IPS-NIHi11 (cell line): ENCODE data around the gene HAPLN1.
A peak's percentile ranks its signal among the peaks of the same experiment; 100 is the strongest.
"Not testable (repeated sequence)": the region's sequence is repeated elsewhere in the genome, so short reads cannot be mapped to it uniquely, and the experiment has no call there.

Experiments used
- DNase-seq: peaks from one replicate; pipeline ENCODE4 v3.0.0; 2012; ENCODE audit warnings: mixed read lengths, low spot score

Gene HAPLN1

DNA sequence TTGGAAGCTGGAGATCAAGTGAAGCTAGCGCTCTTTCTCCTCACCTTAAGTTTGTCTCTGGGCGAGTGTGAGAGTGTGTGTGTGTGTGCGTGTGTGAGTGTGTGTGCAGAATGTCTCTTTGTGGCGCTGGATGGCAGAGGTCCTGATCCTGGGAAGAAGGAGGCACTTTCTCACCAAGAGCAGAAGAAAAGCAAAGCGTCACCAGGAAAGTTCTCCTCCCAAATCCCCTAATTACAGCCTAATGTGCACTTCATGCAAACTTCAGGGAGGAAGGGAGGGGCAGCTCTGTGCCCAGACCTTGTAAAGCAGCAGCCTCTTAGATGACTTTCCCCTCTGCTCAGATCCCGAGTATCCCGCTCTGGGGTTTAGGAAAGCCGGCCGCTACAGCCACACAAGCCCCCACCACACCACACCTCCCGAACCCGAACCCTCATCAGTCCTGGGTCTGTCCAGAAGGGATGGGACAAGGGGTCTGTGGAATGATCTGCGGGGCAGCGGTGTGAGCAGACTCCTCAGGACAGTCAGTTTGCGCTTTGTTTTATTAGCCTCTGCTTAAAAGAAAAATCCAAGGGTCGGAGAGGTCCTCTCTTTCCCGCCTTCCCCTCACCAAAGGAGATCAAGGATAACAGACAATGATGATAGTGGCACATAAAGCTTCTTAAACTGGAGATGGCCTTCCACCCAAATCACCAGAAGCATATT is at the start of gene HAPLN1:
Gene HAPLN1, minus strand, starts transcription at position 20 of the 702 bp plus-strand sequence. CDS start 47,332 bp downstream, outside the sequence.
- peak; percentile 48 for DNase-seq

DNA sequence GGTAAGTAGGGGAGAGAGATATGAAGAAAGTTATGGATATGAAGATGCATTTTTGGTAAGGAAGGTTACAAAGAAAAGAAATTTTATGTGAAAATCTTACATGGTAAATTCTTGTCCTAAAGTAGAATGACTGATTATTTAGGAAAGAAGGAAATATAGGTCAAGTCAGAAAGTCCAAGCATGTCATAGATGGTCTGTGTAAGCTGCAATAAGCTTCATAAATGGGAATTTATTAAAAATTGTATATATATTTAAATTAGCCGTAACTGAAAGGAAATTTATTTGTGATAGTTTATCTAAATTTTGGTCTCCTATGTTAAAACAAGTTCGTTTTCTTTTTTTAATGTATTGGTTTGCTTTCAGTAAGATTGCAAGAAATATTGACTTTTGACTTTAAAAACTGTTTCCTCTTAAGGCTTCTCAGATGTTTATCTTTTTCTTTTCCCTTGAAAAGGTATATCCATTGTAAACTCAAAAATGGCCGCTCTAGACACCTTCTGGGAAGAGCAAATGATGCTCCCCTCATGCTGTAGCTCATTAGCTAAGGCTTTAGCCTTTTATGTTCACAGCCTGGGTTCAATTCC is 46.8 kb upstream of the HAPLN1 start:
- no peak for DNase-seq

DNA sequence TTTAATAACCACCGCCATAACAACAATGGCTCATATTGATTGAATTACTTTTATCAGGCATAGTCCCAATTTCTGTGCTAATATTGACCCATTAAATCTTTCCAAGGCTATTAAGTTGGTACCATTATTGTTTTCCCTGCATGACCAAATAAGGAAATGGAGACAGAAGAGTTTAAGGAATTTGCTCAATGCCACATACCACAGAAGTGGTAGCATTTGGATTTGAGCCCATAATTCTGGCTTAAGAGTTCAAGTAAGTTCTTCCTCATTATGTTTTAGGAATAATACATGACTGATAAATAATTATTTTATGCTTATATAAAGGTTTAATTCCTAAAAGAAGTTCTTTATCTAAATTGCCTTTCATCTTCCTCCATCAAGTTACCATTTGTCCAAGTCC is 43.4 kb upstream of the HAPLN1 start:
- DNase-seq, result no peak

DNA sequence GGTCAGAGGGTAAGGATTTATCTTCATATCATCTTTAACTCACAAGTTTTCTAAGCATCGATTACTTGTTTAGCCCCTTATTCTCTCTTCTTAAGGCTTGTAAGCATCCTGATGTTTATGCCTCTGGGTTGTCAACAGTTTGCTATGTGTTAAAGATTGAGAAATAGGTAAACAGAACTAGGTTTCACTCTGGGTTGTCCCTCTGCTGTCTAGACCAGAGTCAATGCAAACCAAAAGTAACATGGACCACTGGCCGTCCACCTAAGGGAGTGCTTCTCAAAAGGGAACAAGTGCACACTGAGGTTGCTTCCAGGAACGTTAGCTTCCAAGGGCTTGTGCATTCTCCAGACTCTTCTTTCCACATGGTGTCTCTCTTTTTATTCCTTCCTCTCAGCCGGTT is 39.9 kb upstream of the HAPLN1 start:
- DNase-seq, result no peak

DNA sequence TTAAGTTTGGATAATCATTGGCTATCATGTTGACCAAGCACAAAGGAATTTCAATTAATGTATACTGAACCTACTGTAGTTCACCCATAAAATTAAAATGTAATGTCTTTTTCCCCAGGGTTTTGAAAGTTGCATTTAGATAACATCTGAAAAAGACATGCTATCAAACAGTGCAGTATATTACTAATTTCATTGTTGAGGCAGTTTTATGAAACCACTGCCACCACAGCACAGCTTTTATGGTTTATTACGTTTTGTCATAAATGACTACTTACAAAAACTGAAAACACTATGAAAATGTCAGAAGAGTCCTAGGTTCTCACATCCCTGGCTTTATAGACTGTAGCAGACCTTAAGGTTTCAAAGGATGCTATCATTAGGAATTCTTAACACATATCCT is 32.0 kb upstream of the HAPLN1 start:
- DNase-seq, result no peak

DNA sequence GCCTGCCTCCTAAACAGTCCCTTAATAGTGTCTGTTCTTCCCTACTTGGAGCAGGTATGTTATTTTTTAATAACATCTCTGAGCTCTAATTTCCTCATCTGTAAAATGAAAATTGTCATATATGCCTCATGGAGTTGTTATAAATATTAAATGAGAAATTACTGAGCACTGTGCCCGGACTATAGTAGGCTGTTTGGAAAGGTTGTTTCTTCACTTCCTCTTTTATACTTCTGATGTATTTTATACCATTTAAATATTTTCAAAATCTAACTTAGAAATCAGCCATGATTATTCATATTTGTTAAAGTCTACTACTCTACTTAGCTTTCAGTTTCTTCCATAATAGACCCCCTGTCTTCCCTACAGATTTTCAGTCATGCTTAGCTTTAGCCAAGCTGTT is 30.5 kb upstream of the HAPLN1 start:
- no peak for DNase-seq

DNA sequence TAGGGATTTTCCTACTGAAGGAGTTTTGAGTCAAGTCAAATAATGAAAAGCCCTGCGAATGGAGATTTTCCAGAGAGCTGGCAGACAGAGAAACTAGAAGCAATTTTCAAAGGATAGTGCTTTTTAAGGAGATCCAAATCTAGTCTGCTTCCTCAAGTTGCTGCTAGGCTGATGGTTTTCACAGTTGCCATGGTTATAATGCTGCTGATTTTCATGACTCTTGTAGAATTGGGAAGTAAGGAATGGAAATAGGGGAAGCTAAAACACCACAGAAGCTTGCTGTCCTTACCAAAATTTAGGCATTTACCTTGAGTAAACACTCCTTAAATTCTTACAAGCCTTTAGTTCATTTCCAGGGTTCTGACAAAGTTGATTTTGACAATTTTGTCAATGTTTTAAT is 30.1 kb upstream of the HAPLN1 start:
- no peak for DNase-seq

DNA sequence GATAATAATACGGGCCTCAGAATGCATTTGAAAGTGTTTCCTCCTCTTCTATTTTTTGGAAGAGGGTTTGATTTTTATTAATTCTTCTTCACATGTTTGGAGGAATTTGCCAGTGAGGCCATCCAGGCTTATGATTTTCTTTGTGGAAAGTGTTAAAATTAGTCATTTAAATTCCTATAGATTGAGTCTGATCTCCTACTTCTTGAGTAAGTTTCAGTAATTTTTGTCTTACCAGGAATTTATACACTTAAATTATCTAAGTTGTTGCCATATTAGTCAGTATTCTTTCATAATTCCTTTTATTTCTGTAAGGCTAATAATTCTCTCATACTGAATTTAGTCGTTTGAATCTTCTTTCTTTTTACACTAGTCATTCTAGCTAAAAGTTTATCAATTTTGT is 25.2 kb upstream of the HAPLN1 start:
- no peak for DNase-seq

DNA sequence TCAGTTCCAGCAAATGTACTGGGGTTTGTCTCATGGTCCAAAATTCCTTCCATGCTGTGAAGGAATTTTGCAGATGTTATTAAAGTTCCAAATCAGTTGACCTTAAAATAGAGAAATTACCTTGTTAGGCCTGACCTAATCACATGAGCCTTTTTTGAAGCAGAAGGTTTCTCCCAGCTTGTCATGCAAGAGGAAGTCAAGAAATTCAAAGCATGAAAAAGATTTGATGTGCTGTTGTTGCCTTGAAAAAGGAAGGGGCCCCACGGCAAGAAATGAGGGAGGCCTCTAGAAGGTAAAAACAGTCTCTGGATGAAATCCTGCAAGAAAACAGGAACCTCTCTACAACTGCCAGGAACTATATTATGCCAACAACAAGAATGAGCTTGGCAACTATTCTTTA is 24.2 kb upstream of the HAPLN1 start:
- DNase-seq, result no peak

DNA sequence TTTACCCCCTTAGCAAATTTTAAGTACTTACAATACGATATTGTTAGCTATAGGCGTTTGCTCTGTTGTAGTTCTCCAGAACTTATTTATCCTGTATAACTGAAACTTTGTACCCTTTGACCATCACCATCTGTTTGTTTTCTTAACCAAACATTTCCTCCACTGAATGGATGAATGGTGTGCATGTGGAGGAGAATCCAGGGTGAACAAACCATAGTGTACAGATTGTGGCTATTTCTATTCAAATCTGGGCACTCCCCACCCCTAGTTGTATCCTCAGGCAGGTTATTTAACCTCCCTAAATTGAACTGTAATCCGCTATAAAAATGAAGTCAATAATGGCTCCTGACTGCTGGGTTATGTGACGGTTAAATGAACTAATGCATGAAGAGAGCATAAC is 21.4 kb upstream of the HAPLN1 start:
- DNase-seq, result no peak

DNA sequence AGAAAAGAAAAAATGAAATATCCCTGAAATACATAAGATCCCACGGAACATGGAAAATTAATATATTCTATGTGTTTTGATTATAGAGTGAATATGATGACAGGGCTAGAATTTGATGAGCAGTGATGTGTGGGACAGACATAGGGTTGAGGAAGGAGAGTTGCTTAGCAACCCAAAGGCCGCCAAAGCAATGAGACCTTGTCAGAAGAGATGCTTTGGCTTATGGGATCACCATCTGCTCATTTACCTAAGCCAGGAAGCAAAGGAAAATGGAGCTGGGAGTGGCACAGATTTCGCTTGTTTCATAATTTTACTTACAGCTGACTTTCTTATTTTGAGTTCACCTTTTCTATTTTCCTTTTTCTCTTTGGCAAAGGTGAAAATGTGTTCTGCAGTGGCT is 20.9 kb upstream of the HAPLN1 start:
- DNase-seq, result no peak

DNA sequence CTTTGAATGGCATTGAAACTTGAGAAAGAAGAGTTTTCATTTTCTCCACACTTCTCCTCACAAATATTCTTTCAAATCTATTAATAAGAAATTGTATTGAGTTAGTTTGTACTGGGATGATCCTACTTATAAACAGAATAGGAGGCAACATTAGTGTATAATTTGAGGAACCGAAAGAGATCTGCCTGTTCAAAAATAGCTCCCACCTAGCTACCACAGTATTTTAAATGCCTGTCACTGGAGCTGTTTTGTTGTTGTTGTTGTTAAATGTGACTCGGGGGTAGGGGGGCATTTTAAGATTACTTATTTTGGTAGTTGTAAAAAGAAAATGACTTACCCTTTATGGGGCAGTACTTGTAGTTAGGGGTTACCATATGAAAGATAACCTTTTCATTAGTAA is 20.1 kb upstream of the HAPLN1 start:
- no peak for DNase-seq

DNA sequence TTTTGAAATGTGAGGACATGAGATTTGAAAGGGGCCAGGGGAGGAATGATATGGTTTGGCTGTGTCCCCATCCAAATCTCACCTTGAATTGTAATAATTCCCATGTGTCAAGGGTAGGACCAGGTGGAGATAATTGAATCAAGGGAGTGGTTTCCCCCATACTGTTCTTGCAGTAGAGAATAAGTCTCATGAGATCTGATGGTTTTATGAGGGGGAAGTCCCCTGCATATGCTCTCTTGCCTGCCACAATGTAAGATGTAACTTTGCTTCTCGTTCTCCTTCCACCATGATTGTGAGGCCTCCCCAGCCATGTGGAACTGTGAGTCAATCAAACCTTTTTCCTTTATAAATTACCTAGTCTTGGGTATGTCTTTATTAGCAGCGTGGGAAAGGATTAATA is 15.5 kb upstream of the HAPLN1 start:
- DNase-seq, result not testable (repeated sequence)

DNA sequence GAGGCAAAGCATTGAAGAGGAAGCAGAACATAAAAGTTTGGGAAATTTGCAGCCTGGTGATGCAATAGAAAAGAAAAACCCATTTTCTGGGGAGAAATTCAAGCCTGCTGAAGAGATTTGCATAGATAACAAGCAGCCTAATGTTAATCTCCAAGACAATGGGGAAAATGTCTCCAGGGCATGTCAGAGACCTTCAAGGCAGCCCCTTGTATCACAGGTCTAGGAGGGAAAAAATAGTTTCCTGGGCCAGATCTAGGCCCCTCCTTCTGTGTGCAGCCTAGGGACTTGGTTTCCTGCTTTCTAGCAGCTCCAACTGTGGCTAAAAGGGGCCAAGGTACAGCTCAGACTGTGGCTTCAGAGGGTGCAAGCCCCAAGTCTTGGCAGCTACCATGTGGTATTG is 14.4 kb upstream of the HAPLN1 start:
- DNase-seq, result not testable (repeated sequence)

DNA sequence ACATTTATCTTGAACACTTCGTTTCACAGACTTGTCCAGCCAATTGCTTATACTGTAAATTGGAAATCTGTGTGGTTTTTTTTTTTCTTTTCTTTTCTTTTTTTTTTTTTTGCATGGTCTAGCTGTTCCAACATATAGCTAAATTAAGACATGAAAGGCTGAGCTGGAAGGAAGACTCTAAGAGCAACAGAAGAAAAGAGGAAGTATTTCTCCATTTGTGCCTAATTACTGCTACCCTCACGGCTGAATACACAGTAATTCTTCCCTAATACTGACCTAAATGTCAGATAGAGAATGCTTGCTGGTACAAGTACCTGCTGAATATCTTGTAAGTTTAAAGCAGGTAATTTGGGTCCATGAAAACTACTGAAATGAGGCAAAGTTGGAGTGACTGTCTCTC is 11.0 kb upstream of the HAPLN1 start:
- DNase-seq, result no peak

DNA sequence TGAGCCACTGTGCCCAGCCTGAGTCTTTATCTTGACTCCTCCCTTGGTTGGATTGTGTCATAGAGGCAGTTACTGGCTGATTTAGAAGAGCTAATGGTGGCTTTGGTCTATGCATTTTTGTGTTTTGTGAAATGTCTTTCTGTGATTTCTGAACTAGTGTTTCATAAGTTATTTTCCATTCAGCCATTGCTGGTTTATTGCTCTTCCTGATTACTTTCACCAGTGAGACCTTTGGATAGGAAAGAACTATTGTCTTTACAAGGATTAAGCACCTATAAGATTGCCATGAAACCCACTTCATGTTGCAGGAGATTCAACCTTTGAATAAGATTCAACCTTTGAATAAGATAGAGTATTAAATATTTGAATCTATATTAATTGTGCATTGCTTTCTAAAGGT is 8.7 kb upstream of the HAPLN1 start:
- no peak for DNase-seq

DNA sequence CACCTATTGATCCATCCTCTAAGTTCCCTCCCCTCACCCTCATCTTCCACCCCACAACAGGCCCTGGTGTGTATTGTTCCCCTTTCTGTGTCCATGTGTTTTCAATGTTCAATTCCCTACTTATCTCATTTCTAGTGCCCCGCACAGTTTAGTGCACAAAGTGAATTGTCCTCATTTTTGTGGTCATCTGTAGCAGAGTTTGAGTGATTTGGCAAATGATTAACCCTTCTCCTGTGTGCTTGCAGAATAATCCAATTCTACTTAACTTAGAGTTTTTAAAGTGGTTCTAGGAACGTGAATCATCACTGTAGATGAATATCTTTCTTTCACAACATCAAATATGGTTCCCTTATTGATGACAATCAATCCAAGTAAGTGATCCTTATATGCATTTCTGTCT is 6.3 kb upstream of the HAPLN1 start:
- no peak for DNase-seq

DNA sequence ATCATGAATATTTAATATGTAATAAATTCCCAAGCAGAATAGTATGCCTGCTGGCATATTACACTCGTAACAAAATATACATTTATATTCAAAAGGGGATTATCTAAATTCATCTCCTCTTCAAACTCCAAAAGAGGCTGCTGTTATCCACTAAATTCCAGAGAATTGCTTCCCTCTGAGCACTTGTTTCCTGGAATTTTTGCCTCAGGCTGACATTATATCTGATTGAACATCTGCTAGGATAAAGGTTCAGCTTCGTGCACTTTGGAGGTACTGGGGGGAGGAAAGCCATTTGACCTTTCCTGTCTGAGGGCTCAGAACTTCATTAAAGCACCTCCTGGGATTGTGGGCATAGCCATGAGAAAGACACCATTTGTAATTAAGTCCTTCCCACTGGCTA is 4.3 kb upstream of the HAPLN1 start:
- DNase-seq, result no peak

DNA sequence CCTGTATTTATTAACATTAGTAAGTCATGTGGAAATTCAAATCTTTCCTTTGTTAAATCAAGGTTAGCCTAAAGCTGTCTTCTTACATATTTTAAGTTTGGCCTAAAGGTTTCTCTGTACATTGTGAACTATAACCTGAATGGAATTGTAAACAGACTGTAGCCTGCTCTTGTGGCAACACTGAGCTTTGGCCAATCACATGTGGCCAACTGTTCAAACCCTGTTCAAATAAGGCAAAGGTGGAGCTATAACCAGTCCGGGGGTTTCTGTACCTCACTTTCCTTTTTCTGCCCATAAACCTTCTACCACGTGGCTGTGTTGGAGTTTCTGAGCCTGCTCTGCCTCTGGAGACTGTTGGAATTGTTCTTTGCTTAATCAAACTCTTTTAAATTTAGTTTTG is 3.3 kb upstream of the HAPLN1 start:
- DNase-seq, result no peak

DNA sequence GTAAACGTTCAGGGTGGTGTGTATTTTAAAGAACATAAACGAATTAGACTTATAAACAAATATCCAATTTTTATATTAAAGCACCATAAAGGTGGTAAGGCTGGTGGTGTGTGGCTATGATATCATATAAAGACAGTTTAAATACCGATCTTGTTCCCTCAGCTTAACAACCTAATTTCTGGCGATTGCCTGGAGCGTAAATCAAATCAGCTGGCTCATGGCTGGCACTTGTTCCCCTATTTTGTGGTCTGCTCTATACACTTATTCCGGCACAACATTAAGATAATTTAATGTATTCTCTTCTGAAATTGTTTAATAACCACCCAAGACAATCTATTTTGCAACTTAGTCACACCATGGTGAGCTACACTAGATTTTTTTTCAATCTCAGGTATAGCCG is 2.4 kb upstream of the HAPLN1 start:
- DNase-seq, result no peak

DNA sequence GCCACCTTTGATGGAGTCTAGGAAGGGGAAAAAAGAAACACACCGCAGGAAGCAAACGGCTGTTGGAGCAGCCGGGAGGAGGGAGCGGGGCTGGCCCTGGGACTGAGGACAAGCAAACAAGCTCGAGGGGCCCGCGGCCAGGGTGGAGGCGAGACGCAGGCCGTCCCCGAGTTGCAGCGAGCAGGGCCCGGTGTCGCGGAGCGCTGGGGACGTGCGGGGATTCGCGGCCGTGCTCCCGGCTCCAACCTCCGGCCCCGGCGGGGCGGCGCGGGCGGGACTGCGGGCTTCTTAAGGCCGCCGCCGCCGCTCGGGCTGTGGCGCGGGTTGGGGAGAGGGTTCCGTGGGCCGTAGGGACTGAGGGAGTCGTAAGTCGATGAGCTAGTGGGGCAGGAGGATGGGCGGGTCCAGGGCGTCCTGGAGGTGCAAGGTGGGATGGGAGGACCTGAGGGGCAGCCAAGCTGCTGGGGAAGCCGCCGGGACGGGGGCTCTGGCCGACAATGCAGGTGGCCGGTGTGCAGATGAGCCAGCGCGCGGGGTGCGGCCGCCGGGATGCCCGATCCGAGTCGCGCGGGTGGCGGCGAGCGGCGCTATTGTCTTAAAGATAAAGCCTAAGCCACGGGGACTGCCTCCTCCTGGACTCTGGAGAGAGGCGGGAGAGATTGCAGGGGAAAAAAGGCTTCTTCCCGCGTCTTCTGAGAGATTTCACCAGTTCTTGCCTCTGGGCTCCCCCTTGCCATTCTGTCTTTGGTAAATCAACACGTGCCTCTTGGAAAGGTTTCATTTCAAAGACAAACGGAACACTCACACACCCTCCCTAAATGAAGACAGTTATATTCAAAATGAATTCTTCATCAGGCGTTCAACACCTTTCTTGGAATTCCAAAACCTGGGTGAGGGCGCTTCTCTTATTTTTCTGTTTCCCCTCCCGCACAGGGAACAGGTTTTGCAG is 1.6 kb upstream of the HAPLN1 start:
- peak; percentile 79 for DNase-seq

DNA sequence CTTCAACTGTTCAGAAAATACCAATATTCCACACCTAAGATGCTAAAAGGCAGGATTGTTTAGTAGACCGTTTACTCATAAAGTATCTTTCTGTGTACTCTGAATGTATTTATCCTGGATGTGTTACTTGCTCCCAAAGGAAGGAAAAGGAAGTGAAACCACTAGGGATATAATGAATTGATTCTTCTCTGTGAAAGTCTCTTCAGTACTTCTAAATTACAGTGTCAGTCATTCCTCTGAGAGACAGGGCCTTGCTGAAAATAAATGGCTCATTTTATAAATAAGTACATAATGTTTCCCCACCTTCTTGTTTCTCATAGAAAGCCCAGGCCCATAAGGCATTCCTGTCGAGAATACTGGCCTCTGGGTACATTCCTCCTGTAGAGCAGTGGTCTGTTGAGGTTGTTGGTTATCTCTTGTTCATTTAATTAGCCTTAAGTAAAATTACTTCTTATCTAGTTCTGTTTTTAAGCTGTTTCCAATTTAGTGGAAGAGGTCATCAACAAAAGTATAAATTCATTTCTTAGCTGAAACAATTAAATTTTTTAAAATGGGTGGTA is 1.6 kb downstream of the HAPLN1 start:
- no peak for DNase-seq
